Liver (tissue), 9 donors: ENCODE results near the gene IL22RA1. TPM values are rescaled to one million over a fixed set of nuclear protein-coding genes. Genes with fewer than 3 reads are reported as not detected.

Experiments
- DNase-seq: peaks from one replicate; pipeline ENCODE4 v3.0.0-alpha.2; 2017; ENCODE audit warnings: low spot score
- H3K27ac ChIP-seq, 2 donors: one replicate each; pipeline ENCODE4 v1.7.0; 2013; ENCODE audit warnings: inconsistent platforms in 2 of 2, low read length in 2 of 2, control low read depth in 1 of 2, low read depth in 1 of 2, mild to moderate bottlenecking in 1 of 2
- H3K27me3 ChIP-seq, 4 donors: one replicate each; pipeline versions ENCODE4 v1.6.1 to v1.7.0; 2013; ENCODE audit warnings: low read length in 3 of 4, inconsistent platforms in 1 of 4, mild to moderate bottlenecking in 1 of 4, moderate library complexity in 1 of 4; ENCODE audit not compliant: control insufficient read depth in 4 of 4, insufficient read depth in 4 of 4
- H3K36me3 ChIP-seq, 4 donors: one replicate each; pipeline versions ENCODE4 v1.6.1 to v1.7.0; 2013; ENCODE audit warnings: low read length in 3 of 4, mild to moderate bottlenecking in 3 of 4, low read depth in 1 of 4, moderate library complexity in 1 of 4; ENCODE audit not compliant: control insufficient read depth in 4 of 4, insufficient read depth in 3 of 4
- H3K4me1 ChIP-seq, 4 donors: one replicate each; pipeline versions ENCODE4 v1.6.1 to v1.7.0; 2013; ENCODE audit warnings: low read length in 3 of 4, mild to moderate bottlenecking in 3 of 4, moderate library complexity in 1 of 4; ENCODE audit not compliant: control insufficient read depth in 4 of 4, insufficient read depth in 4 of 4
- H3K4me3 ChIP-seq, 3 donors: one replicate each; pipeline versions ENCODE4 v1.6.1 to v1.7.0; 2013; ENCODE audit warnings: low read length in 3 of 3, control low read depth in 1 of 3, low read depth in 1 of 3, mild to moderate bottlenecking in 1 of 3
- H3K9ac ChIP-seq, 2 donors: one replicate each; pipeline ENCODE4 v1.7.0; 2013; ENCODE audit warnings: low read length in 2 of 2, mild to moderate bottlenecking in 2 of 2, moderate library complexity in 2 of 2, control low read depth in 1 of 2, low read depth in 1 of 2
- H3K9me3 ChIP-seq, 4 donors: one replicate each; pipeline versions ENCODE4 v1.6.1 to v1.7.0; 2013; ENCODE audit warnings: low read length in 3 of 4; ENCODE audit not compliant: control insufficient read depth in 4 of 4
- FOXA1 ChIP-seq: IDR thresholded peaks from 2 replicates; pipeline ENCODE4 v1.6.1; 2016; ENCODE audit warnings: antibody characterized with exemption
- HNF4A ChIP-seq, 2 donors: conservative IDR thresholded peaks; 2 replicates each; pipeline ENCODE4 v1.6.1; 2016; ENCODE audit warnings: antibody characterized with exemption in 2 of 2, mild to moderate bottlenecking in 2 of 2
- HNF4G ChIP-seq: IDR thresholded peaks from 2 replicates; pipeline ENCODE4 v1.6.1; 2016; ENCODE audit warnings: antibody characterized with exemption
- JUND ChIP-seq, 2 donors: IDR thresholded peaks; 2 replicates each; pipeline ENCODE4 v1.6.1; 2016; ENCODE audit warnings: antibody characterized with exemption in 2 of 2
- NR2F2 ChIP-seq: IDR thresholded peaks from 2 replicates; pipeline ENCODE4 v1.6.1; 2016; ENCODE audit warnings: antibody characterized with exemption
- RAD21 ChIP-seq, 2 donors: IDR thresholded peaks; 2 replicates each; pipeline ENCODE4 v1.6.1; 2016; ENCODE audit warnings: antibody characterized with exemption in 2 of 2, mild to moderate bottlenecking in 2 of 2
- RXRA ChIP-seq, 2 donors: IDR thresholded peaks; 2 replicates each; pipeline ENCODE4 v1.6.1; 2017 to 2018; ENCODE audit warnings: antibody characterized with exemption in 2 of 2, mild to moderate bottlenecking in 1 of 2
- SP1 ChIP-seq: IDR thresholded peaks from 2 replicates; pipeline ENCODE4 v1.6.1; 2018; ENCODE audit warnings: antibody characterized with exemption, mild to moderate bottlenecking
- WGBS: extraction: QIAGEN DNeasy Blood & Tissue Kit; methylation state at CpG from one replicate; pipeline ENCODE4 v1.1.7; 2013; 5-methylcytosine and 5-hydroxymethylcytosine counted together
- polyA plus RNA-seq, 2 donors: library from polyadenylated mRNA; stranded (reverse) in 1 of 2; unstranded in 1 of 2; fragments of 200-250 nt in 1 of 2; fragments of >200 nt in 1 of 2; fragmentation: Nextera tagmentation in 1 of 2; extraction: Ambion mirVana in 1 of 2; gene quantifications; one replicate each; pipeline versions ENCODE4 v1.2.1 to v1.2.3, GENCODE V29; 2013 to 2015
- total RNA-seq, 2 donors: library from RNA; depleted of rRNA; stranded (reverse); fragments of >200 nt; gene quantifications; one replicate each; pipeline ENCODE4 v1.2.3, GENCODE V29; 2014
- TF ChIP-seq, protein P1 (sequence below): IDR thresholded peaks from 2 replicates; pipeline ENCODE4 v1.6.1; 2016; ENCODE audit warnings: antibody characterized with exemption
- TF ChIP-seq, protein P2 (sequence below): fragments of 150-350 bp; IDR thresholded peaks from 2 replicates; pipeline ENCODE4 v1.5.1; 2017; ENCODE audit warnings: improper control_type of control experiment, low read depth, low read length; ENCODE audit not compliant: missing input control
- TF ChIP-seq, protein P3 (sequence below): IDR thresholded peaks from 2 replicates; pipeline ENCODE4 v1.6.1; 2016; ENCODE audit warnings: antibody characterized with exemption
- TF ChIP-seq, protein P4 (sequence below): IDR thresholded peaks from 2 replicates; pipeline ENCODE4 v1.6.1; 2016; ENCODE audit warnings: antibody characterized with exemption, mild to moderate bottlenecking
- TF ChIP-seq, protein P5 (sequence below): IDR thresholded peaks from 2 replicates; pipeline ENCODE4 v1.6.1; 2016; ENCODE audit warnings: antibody characterized with exemption
- donor health status: healthy.
- donor health status: healthy.
- donor health status: healthy.
- donor health status: healthy.
- donor health status: healthy.

The IL22RA1 gene
- total and polyA plus RNA-seq, 4 donors: 2.1 to 4.5 (median 3.4) TPM

DNA sequence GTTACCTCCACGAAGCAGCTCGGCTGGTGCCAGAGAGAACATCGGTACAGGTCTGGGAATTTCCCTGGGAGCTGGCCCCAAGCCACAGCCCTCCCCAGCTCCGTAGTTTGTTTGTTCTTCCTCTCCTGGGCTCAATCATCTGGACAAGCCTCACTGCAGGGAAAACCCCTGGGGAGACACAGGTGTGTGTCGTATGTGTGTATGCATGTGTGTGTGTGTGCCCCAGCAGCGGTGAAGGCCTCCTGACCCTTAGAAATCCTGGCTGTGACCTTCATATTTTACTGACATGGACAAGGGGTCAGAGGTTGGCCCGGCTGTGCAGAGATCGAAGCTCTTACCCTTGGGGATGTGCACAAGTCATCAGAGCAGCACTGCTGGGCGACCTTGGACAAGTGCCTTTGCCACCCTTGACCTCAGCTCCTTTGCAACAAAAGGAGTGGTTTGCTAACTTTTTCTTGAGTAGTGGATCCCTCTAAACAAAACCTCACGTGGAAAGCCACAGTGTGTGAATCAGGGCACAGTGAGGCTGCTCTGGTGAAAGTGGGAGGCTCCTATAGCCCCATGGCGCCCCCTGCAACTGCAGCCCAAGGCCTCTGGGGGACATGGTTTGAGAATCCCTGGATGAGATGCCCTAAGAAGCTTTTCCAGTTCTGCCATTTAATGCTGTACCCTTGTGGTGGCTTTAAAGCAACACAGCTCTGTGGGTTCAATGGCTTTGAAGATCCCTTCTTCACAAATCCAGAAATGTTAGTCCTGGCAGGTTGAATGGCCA is 12.3 kb upstream of the IL22RA1 start:
- Histone ChIP-seq H3K27ac (no peak overlapping the region), H3K36me3 (peaks cover 3 to 37% (median 17%) of the 10 kb centered on the region in 4 donors), H3K4me1 (peaks cover 0 to 20% (median 10%) of the 10 kb centered on the region in 4 donors), H3K9ac (no peak overlapping the region), H3K4me3 (no peak overlapping the region), H3K27me3 (no peaks in the 10 kb centered on the region), H3K9me3 (no peaks in the 10 kb centered on the region)
- TF ChIP-seq, protein P1, sequence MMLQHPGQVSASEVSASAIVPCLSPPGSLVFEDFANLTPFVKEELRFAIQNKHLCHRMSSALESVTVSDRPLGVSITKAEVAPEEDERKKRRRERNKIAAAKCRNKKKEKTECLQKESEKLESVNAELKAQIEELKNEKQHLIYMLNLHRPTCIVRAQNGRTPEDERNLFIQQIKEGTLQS: no peak
- TF ChIP-seq HNF4A (conservative IDR thresholded peaks at IDR 0.05) (peak; percentile 47 to 81), RXRA (IDR thresholded peaks at IDR 0.05) (peak; percentile 39 to 71), NR2F2 (peak; percentile 85), SP1 (peak; percentile 50)
- WGBS: 38% methylated on average over 11 of the region's 11 CpGs
- DNase-seq: no peak

DNA sequence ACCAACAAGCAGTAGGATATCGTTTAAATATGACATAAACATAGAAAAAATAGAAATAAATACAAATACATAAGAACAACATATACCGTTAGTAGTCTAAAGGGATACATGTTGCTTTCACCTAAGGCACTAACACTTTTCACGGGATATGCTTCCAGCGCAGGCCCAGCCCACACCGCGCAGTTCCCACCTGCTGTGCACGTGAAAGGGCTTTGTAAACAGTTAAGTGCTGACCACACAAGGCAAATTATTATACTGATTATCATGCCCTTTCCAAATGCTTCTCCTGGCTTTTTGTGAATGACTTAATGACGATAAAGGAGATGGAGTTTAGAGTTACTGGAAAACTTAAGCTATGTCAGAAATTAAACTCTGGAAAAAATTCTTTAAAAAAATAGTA is 11.3 kb upstream of the IL22RA1 start:
- Histone ChIP-seq H3K27ac (no peak overlapping the region), H3K4me3 (no peak overlapping the region), H3K36me3 (peaks cover 3 to 29% (median 14%) of the 10 kb centered on the region in 4 donors), H3K4me1 (peaks cover 0 to 22% (median 10%) of the 10 kb centered on the region in 4 donors), H3K27me3 (no peaks in the 10 kb centered on the region), H3K9ac (no peak overlapping the region), H3K9me3 (no peaks in the 10 kb centered on the region)
- 83% methylated on average over 8 of the region's 8 CpGs for WGBS
- TF ChIP-seq RXRA (IDR thresholded peaks at IDR 0.05) (no peak), JUND (IDR thresholded peaks at IDR 0.05) (no peak), NR2F2 (no peak), HNF4G (no peak), HNF4A (conservative IDR thresholded peaks at IDR 0.05) (no peak), RAD21 (IDR thresholded peaks at IDR 0.05) (no peak), FOXA1 (no peak)
- TF ChIP-seq, protein P1: no peak
- TF ChIP-seq, protein P2, sequence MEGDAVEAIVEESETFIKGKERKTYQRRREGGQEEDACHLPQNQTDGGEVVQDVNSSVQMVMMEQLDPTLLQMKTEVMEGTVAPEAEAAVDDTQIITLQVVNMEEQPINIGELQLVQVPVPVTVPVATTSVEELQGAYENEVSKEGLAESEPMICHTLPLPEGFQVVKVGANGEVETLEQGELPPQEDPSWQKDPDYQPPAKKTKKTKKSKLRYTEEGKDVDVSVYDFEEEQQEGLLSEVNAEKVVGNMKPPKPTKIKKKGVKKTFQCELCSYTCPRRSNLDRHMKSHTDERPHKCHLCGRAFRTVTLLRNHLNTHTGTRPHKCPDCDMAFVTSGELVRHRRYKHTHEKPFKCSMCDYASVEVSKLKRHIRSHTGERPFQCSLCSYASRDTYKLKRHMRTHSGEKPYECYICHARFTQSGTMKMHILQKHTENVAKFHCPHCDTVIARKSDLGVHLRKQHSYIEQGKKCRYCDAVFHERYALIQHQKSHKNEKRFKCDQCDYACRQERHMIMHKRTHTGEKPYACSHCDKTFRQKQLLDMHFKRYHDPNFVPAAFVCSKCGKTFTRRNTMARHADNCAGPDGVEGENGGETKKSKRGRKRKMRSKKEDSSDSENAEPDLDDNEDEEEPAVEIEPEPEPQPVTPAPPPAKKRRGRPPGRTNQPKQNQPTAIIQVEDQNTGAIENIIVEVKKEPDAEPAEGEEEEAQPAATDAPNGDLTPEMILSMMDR: no peak
- TF ChIP-seq, protein P3, sequence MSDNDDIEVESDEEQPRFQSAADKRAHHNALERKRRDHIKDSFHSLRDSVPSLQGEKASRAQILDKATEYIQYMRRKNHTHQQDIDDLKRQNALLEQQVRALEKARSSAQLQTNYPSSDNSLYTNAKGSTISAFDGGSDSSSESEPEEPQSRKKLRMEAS: no peak
- TF ChIP-seq, protein P4, sequence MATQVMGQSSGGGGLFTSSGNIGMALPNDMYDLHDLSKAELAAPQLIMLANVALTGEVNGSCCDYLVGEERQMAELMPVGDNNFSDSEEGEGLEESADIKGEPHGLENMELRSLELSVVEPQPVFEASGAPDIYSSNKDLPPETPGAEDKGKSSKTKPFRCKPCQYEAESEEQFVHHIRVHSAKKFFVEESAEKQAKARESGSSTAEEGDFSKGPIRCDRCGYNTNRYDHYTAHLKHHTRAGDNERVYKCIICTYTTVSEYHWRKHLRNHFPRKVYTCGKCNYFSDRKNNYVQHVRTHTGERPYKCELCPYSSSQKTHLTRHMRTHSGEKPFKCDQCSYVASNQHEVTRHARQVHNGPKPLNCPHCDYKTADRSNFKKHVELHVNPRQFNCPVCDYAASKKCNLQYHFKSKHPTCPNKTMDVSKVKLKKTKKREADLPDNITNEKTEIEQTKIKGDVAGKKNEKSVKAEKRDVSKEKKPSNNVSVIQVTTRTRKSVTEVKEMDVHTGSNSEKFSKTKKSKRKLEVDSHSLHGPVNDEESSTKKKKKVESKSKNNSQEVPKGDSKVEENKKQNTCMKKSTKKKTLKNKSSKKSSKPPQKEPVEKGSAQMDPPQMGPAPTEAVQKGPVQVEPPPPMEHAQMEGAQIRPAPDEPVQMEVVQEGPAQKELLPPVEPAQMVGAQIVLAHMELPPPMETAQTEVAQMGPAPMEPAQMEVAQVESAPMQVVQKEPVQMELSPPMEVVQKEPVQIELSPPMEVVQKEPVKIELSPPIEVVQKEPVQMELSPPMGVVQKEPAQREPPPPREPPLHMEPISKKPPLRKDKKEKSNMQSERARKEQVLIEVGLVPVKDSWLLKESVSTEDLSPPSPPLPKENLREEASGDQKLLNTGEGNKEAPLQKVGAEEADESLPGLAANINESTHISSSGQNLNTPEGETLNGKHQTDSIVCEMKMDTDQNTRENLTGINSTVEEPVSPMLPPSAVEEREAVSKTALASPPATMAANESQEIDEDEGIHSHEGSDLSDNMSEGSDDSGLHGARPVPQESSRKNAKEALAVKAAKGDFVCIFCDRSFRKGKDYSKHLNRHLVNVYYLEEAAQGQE: no peak
- TF ChIP-seq, protein P5, sequence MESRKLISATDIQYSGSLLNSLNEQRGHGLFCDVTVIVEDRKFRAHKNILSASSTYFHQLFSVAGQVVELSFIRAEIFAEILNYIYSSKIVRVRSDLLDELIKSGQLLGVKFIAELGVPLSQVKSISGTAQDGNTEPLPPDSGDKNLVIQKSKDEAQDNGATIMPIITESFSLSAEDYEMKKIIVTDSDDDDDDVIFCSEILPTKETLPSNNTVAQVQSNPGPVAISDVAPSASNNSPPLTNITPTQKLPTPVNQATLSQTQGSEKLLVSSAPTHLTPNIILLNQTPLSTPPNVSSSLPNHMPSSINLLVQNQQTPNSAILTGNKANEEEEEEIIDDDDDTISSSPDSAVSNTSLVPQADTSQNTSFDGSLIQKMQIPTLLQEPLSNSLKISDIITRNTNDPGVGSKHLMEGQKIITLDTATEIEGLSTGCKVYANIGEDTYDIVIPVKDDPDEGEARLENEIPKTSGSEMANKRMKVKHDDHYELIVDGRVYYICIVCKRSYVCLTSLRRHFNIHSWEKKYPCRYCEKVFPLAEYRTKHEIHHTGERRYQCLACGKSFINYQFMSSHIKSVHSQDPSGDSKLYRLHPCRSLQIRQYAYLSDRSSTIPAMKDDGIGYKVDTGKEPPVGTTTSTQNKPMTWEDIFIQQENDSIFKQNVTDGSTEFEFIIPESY: no peak
- DNase-seq: no peak
